ENCODE results near the gene WDR81.

GRCh38 chr17:1758807-1759206 lies 34.3 kb downstream of the WDR81 start:
- TF ChIP-seq CTCF (IDR thresholded peaks at IDR 0.05) (no peak), POLR2A (IDR thresholded peaks at IDR 0.05) (no peak)

All from transverse colon (tissue), 3 donors.